ENCODE measurements around the gene MYO5B.

Gene MYO5B

GRCh38 chr18:49973592-49973991 lies 221.4 kb downstream of the MYO5B start:
- in situ Hi-C loops (cut with HindIII; ENCODE audit: low sequenced_read_pairs) = loop anchor here (5.0 kb wide), 2 partner anchors 34 to 41 kb away; no protein-coding TSS in a partner anchor
- H3K4me3 ChIP-seq (ENCODE audit: low read depth, low read length) = no peak overlapping the region
- no peak for DNase-seq (ENCODE audit: low read depth)
- no peak for TF ChIP-seq CTCF (IDR thresholded peaks at IDR 0.05; ENCODE audit: low read depth, low read length, missing control alignments)

- TF ChIP-seq CTCF (IDR thresholded peaks at IDR 0.05; ENCODE audit: low read depth, low read length, missing control alignments) = no peak
- H3K4me3 ChIP-seq (ENCODE audit: low read depth, low read length) = no peak overlapping the region
- in situ Hi-C loops (cut with HindIII; ENCODE audit: low sequenced_read_pairs) = loop anchor here (5.0 kb wide), 2 partner anchors 35 to 40 kb away; no protein-coding TSS in a partner anchor
- no peak for DNase-seq (ENCODE audit: low read depth)
These were observed 222.4 kb downstream of the MYO5B start for GRCh38 chr18:49972535-49972934.

GRCh38 chr18:49971462-49971861 lies 223.5 kb downstream of the MYO5B start:
- no peak for DNase-seq (ENCODE audit: low read depth)
- no peak overlapping the region for H3K4me3 ChIP-seq (ENCODE audit: low read depth, low read length)

GRCh38 chr18:49970319-49970718 lies 224.6 kb downstream of the MYO5B start:
- in situ Hi-C loops (cut with HindIII; ENCODE audit: low sequenced_read_pairs) = loop anchor here (5.0 kb wide), 2 partner anchors 37 to 38 kb away; no protein-coding TSS in a partner anchor
- H3K4me3 ChIP-seq (ENCODE audit: low read depth, low read length) = no peak overlapping the region
- no peak for TF ChIP-seq CTCF (IDR thresholded peaks at IDR 0.05; ENCODE audit: low read depth, low read length, missing control alignments)
- no peak for DNase-seq (ENCODE audit: low read depth)

More at GRCh38 chr18:49971462-49971861, 223.5 kb downstream of the MYO5B start:
- TF ChIP-seq CTCF (IDR thresholded peaks at IDR 0.05; ENCODE audit: low read depth, low read length, missing control alignments) = no peak
- in situ Hi-C loops (cut with HindIII; ENCODE audit: low sequenced_read_pairs) = loop anchor here (5.0 kb wide), 2 partner anchors 36 to 39 kb away; no protein-coding TSS in a partner anchor

- H3K4me3 ChIP-seq (ENCODE audit: low read depth, low read length) = no peak overlapping the region
- TF ChIP-seq CTCF (IDR thresholded peaks at IDR 0.05; ENCODE audit: low read depth, low read length, missing control alignments) = no peak
- in situ Hi-C loops (cut with HindIII; ENCODE audit: low sequenced_read_pairs) = no loop called here
- no peak for DNase-seq (ENCODE audit: low read depth)
These were observed 226.2 kb downstream of the MYO5B start for GRCh38 chr18:49968644-49969309.

- in situ Hi-C loops (cut with HindIII; ENCODE audit: low sequenced_read_pairs) = no loop called here
- H3K4me3 ChIP-seq (ENCODE audit: low read depth, low read length) = no peak overlapping the region
- DNase-seq (ENCODE audit: low read depth) = no peak
- TF ChIP-seq CTCF (IDR thresholded peaks at IDR 0.05; ENCODE audit: low read depth, low read length, missing control alignments) = no peak
These were observed 227.2 kb downstream of the MYO5B start for GRCh38 chr18:49967636-49968313.
